AG09319 (cell line): ENCODE results near the gene ANKRD44.

Source experiments
- DNase-seq: peaks from one replicate; pipeline ENCODE4 v3.0.0-alpha.2; 2010; ENCODE audit warnings: low read depth; ENCODE audit errors: extremely low read depth
- TF ChIP-seq, protein P1 (sequence below): IDR thresholded peaks from 2 replicates; pipeline ENCODE4 v1.5.1; 2011; ENCODE audit warnings: low read depth, mild to moderate bottlenecking, inconsistent platforms, low read length, moderate library complexity

ANKRD44 gene

DNA sequence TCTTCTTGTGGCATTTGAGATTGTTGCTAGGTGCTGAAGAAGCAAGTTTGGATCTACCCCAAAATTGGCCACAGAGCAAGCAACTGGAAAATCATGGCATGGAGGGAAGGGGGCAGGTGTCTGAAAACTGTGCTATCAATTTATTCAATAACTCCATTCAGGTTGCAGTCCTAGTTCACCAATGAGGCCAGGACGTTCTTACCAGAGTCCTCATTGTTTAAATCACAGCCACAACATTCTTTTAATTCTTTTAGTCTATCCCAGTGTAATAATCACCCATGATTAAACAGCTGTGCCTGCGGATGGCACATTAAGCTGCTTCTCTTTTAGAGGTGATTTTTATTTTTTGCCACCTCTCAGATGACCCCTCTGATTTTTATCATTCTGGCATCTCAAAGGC is 103.5 kb downstream of the ANKRD44 start:
- TF ChIP-seq, protein P1, sequence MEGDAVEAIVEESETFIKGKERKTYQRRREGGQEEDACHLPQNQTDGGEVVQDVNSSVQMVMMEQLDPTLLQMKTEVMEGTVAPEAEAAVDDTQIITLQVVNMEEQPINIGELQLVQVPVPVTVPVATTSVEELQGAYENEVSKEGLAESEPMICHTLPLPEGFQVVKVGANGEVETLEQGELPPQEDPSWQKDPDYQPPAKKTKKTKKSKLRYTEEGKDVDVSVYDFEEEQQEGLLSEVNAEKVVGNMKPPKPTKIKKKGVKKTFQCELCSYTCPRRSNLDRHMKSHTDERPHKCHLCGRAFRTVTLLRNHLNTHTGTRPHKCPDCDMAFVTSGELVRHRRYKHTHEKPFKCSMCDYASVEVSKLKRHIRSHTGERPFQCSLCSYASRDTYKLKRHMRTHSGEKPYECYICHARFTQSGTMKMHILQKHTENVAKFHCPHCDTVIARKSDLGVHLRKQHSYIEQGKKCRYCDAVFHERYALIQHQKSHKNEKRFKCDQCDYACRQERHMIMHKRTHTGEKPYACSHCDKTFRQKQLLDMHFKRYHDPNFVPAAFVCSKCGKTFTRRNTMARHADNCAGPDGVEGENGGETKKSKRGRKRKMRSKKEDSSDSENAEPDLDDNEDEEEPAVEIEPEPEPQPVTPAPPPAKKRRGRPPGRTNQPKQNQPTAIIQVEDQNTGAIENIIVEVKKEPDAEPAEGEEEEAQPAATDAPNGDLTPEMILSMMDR = no peak
- DNase-seq = no peak

GRCh38 chr2:197205585-197206215 is 104.9 kb downstream of the ANKRD44 start:
- TF ChIP-seq, protein P1 = no peak
- no peak for DNase-seq

DNA sequence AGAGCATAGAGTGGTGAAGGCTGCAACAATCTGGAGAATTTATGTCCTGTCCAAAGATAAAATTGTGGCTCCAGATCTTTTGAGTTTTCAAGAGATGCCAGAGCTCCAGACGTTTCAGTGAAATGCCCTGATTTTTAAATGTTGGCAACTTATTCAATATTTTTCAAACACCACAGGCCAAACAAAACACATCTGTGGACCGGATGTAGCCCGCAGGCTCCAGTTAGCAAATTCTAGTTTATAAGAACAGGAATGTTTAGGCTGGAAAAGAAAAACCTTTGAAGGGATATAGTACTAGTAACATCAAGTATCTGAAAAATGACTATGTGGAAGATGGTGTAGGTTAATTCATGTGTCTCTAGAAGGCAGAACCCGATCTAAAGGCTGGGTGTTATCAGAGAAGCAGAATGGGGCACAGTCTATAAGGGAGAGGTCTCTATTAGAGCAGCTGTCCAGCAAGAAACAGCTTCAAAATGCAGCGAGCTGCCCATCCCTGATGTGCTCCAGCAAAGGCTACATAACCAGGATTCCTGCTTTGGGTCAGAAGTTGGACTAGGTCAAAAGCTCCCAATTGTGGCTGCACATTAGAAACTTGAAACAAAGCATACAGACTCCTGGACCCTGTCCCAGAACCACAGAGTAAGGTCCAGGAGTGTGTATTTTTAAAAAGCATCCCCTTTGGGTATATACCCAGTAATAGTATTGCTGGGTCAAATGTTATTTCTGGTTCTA is 105.9 kb downstream of the ANKRD44 start:
- peak; percentile 44 for DNase-seq
- TF ChIP-seq, protein P1 = no peak

GRCh38 chr2:197201874-197202273 is 108.7 kb downstream of the ANKRD44 start:
- no peak for DNase-seq
- TF ChIP-seq, protein P1 = no peak

DNA sequence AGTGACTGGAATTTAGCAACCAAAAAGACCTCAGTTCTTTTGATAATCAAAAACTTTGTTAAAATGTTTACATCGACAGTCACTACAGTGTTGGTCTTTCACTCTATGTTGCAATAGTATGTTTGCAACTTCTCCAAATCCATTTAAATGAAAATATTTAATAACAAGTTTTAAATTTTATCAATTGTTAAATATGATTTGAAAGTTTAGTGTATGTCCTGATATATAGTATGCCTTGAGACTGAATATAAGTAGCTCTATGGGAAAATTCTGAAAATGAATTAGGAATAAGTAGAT is 109.9 kb downstream of the ANKRD44 start:
- no peak for DNase-seq

GRCh38 chr2:197200051-197200761 is 110.4 kb downstream of the ANKRD44 start:
- no peak for DNase-seq
- TF ChIP-seq, protein P1 = no peak

More for the DNA sequence above, 109.9 kb downstream of the ANKRD44 start:
- TF ChIP-seq, protein P1 = no peak

- TF ChIP-seq, protein P1 = no peak
- no peak for DNase-seq
Measured at GRCh38 chr2:197198890-197199289, 111.7 kb downstream of the ANKRD44 start.
